B cell (primary cell): ENCODE measurements around the gene SLC28A3. TPM values are rescaled to one million over a fixed set of nuclear protein-coding genes. Genes with fewer than 3 reads are reported as not detected.

Experiments
- ATAC-seq: fragments of 200-7000 bp; cut with Tn5 transposase; one replicate; pipeline ENCODE4 v1.10.0; 2021; ENCODE audit warnings: low read depth, mild to moderate bottlenecking, moderate number of reproducible peaks, moderate library complexity
- CTCF ChIA-PET: fragments of 350-600 bp; sonication (Branson Sonifier 250); formaldehyde crosslinking; loops from one replicate; lab custom pipeline; 2021; ENCODE audit warnings: antibody characterized with exemption, inconsistent platforms; lab: Charles Lee
- POLR2A ChIA-PET: fragments of 350-600 bp; sonication (Branson Sonifier 250); formaldehyde crosslinking; loops from one replicate; lab custom pipeline; 2021; ENCODE audit warnings: antibody characterized with exemption; lab: Charles Lee
- DNase-seq: peaks from one replicate; pipeline ENCODE4 v3.0.0; 2013
- H2AFZ ChIP-seq: 2 replicates; pipeline ENCODE4 v1.6.1; 2012; ENCODE audit warnings: mild to moderate bottlenecking, low read depth, low read length; ENCODE audit not compliant: insufficient read depth, poor library complexity, severe bottlenecking
- H3K27ac ChIP-seq, 2 donors: 1 replicate in 1 of 2; 2 replicates in 1 of 2; pipeline ENCODE4 v1.5.1; 2012 to 2013; ENCODE audit warnings: low read length in 2 of 2, mild to moderate bottlenecking in 2 of 2, moderate library complexity in 1 of 2
- H3K27me3 ChIP-seq, 4 experiments: fragments of 200-600 bp in 1 of 4; sonication (generic) in 1 of 4; replicated peaks in 1 of 4; 1 replicate in 2 of 4; 2 replicates in 2 of 4; pipeline versions ENCODE4 v1.6.1 to v1.7.0; 2013 to 2016; ENCODE audit warnings: low read length in 3 of 4, mild to moderate bottlenecking in 2 of 4, mixed read lengths in 1 of 4, moderate library complexity in 1 of 4; ENCODE audit not compliant: insufficient read depth in 4 of 4, control insufficient read depth in 3 of 4; ENCODE audit errors: control extremely low read depth in 1 of 4
- H3K36me3 ChIP-seq, 2 experiments: replicated peaks in 1 of 2; 1 replicate in 1 of 2; 2 replicates in 1 of 2; pipeline versions ENCODE4 v1.6.1 to v1.7.1; 2013; ENCODE audit warnings: low read length in 1 of 2; ENCODE audit not compliant: insufficient read depth in 2 of 2, control insufficient read depth in 1 of 2; ENCODE audit errors: control extremely low read depth in 1 of 2, extremely low read depth in 1 of 2
- H3K4me1 ChIP-seq, 2 donors: fragments of 200-600 bp in 1 of 2; sonication (generic) in 1 of 2; 1 replicate in 1 of 2; 2 replicates in 1 of 2; pipeline versions ENCODE4 v1.5.1 to v1.6.1; 2013 to 2017; ENCODE audit warnings: low read length in 2 of 2; ENCODE audit not compliant: control insufficient read depth in 2 of 2, insufficient read depth in 2 of 2
- H3K4me2 ChIP-seq: replicated peaks from 2 replicates; pipeline ENCODE3; 2012; ENCODE audit warnings: mild to moderate bottlenecking, low read depth, low read length; ENCODE audit not compliant: poor library complexity, severe bottlenecking
- H3K4me3 ChIP-seq, 5 experiments: fragments of 200-600 bp in 1 of 5; sonication (generic) in 1 of 5; 1 replicate in 3 of 5; 2 replicates in 2 of 5; pipeline versions ENCODE4 v1.5.1 to v1.7.0; 2011 to 2016; ENCODE audit warnings: low read length in 4 of 5, mild to moderate bottlenecking in 4 of 5, low read depth in 2 of 5, control low read depth in 1 of 5, moderate library complexity in 1 of 5; ENCODE audit not compliant: insufficient read depth in 1 of 5; ENCODE audit errors: control extremely low read depth in 1 of 5, extremely low read depth in 1 of 5
- H3K79me2 ChIP-seq: fragments of 200-600 bp; sonication (generic); one replicate; pipeline ENCODE4 v1.6.0; 2016; ENCODE audit warnings: low read length; ENCODE audit not compliant: control insufficient read depth, insufficient read depth
- H3K9ac ChIP-seq: fragments of 200-600 bp; sonication (generic); 2 replicates; pipeline ENCODE4 v1.6.1; 2017; ENCODE audit warnings: mild to moderate bottlenecking, low read length, moderate library complexity
- H3K9me3 ChIP-seq, 3 donors: one replicate each; pipeline versions ENCODE4 v1.6.1 to v1.7.1; 2013; ENCODE audit warnings: low read length in 2 of 3; ENCODE audit not compliant: control insufficient read depth in 2 of 3, insufficient read depth in 1 of 3; ENCODE audit errors: control extremely low read depth in 1 of 3
- H4K20me1 ChIP-seq: 2 replicates; pipeline ENCODE4 v1.6.0; 2012; ENCODE audit warnings: mild to moderate bottlenecking, low read length; ENCODE audit not compliant: insufficient read depth, control insufficient read depth, poor library complexity, severe bottlenecking
- H3K27ac Mint-ChIP-seq: one replicate; pipeline ENCODE4 v1.8.0; 2021; ENCODE audit warnings: mixed read lengths
- H3K27me3 Mint-ChIP-seq: one replicate; pipeline ENCODE4 v1.8.0; 2021; ENCODE audit warnings: mixed read lengths
- H3K4me1 Mint-ChIP-seq: one replicate; pipeline ENCODE4 v1.8.0; 2021; ENCODE audit warnings: mixed read lengths
- H3K4me3 Mint-ChIP-seq: one replicate; pipeline ENCODE4 v1.8.0; 2021; ENCODE audit warnings: mixed read lengths
- H3K9me3 Mint-ChIP-seq: one replicate; pipeline ENCODE4 v1.8.0; 2022; ENCODE audit warnings: mixed read lengths; ENCODE audit not compliant: insufficient read depth
- CTCF ChIP-seq: fragments of 200-600 bp; IDR thresholded peaks from one replicate; pipeline ENCODE4 v1.8.0; 2022; ENCODE audit warnings: antibody characterized with exemption, mild to moderate bottlenecking
- EZH2 ChIP-seq: IDR thresholded peaks from 2 replicates; pipeline ENCODE4 v1.6.1; 2012; ENCODE audit warnings: borderline replicate concordance, low read depth, mild to moderate bottlenecking, moderate library complexity, low read length; ENCODE audit not compliant: insufficient read depth, poor library complexity, severe bottlenecking
- WGBS: methylation state at CpG from one replicate; pipeline ENCODE4 v1.1.5; 2013; ENCODE audit warnings: missing lambda C conversion rate; ENCODE audit not compliant: insufficient coverage; 5-methylcytosine and 5-hydroxymethylcytosine counted together
- intact Hi-C: fragments of 100-400 bp; cut with micrococcal nuclease; formaldehyde crosslinking; loops from one replicate; pipeline ENCODE4 v1.10.0; 2022
- polyA plus RNA-seq: library from polyadenylated mRNA; depleted of rRNA; stranded (reverse); fragments of >200 nt; gene quantifications from 2 replicates; pipeline ENCODE4 v1.2.3, GENCODE V29; 2012
- total RNA-seq, 2 donors: library from RNA; stranded (reverse); fragments of 120-200 nt in 1 of 2; gene quantifications; 1 replicate in 1 of 2; 2 replicates in 1 of 2; pipeline versions ENCODE4 v1.2.3 to v1.2.4, GENCODE V29; 2013 to 2022

The SLC28A3 gene
- total and polyA plus RNA-seq, 2 donors (not counting 1 experiment from before 2014, with no cell fraction given) = not detected

- H3K4me3 ChIP-seq = no peak overlapping the region
- no CpG with 5 or more reads among the region's 1 CpG for WGBS
- Mint-ChIP-seq H3K9me3 (no peaks in the 10 kb centered on the region), H3K27me3 (peaks cover 4% of the 10 kb centered on the region), H3K4me1 (no peaks in the 10 kb centered on the region), H3K4me3 (no peak overlapping the region), H3K27ac (no peak overlapping the region)
- H3K36me3 ChIP-seq = no peaks in the 10 kb centered on the region
- no peaks in the 10 kb centered on the region for H3K9me3 ChIP-seq
- no peaks in the 10 kb centered on the region for H3K4me1 ChIP-seq
- H3K4me2 ChIP-seq = no peak overlapping the region
- H2AFZ ChIP-seq = no peak overlapping the region
- TF ChIP-seq EZH2 (no peak), CTCF (no peak)
- intact Hi-C loops = no loop called here
- ChIA-PET POLR2A (no interaction called here), CTCF (interaction anchor here (1.1 to 1.3 kb wide), 2 partner anchors 11 to 367 kb away, joined by 4 to 7 read pairs; no protein-coding TSS in a partner anchor)
- no peak overlapping the region for H3K27ac ChIP-seq
- DNase-seq = no peak
- no peak for ATAC-seq
- H3K9ac ChIP-seq = no peak overlapping the region
- H3K79me2 ChIP-seq = no peaks in the 10 kb centered on the region
- no peaks in the 10 kb centered on the region for H4K20me1 ChIP-seq
- no peaks in the 10 kb centered on the region for H3K27me3 ChIP-seq
Measured at GRCh38 chr9:84304166-84304565, 36.4 kb downstream of the SLC28A3 start.

- ChIA-PET POLR2A (no interaction called here), CTCF (interaction anchor here (0.6 to 3.1 kb wide), 2 partner anchors 12 to 597 kb away, joined by 5 to 12 read pairs; no protein-coding TSS in a partner anchor)
Measured at GRCh38 chr9:84303061-84303460, 37.5 kb downstream of the SLC28A3 start.

More at GRCh38 chr9:84303061-84303460, 37.5 kb downstream of the SLC28A3 start:
- Histone ChIP-seq H3K79me2 (no peaks in the 10 kb centered on the region), H3K36me3 (no peaks in the 10 kb centered on the region), H2AFZ (no peak overlapping the region), H3K4me3 (no peak overlapping the region), H3K4me2 (no peak overlapping the region), H3K9me3 (no peaks in the 10 kb centered on the region), H4K20me1 (no peaks in the 10 kb centered on the region), H3K27ac (no peak overlapping the region), H3K4me1 (no peaks in the 10 kb centered on the region), H3K27me3 (no peaks in the 10 kb centered on the region), H3K9ac (no peak overlapping the region)
- intact Hi-C loops = no loop called here
- TF ChIP-seq CTCF (no peak), EZH2 (no peak)
- H3K27me3 Mint-ChIP-seq = peaks cover 4% of the 10 kb centered on the region
- no peak for DNase-seq
- H3K9me3 Mint-ChIP-seq = no peaks in the 10 kb centered on the region
- no peak for ATAC-seq
- no peak overlapping the region for H3K4me3 Mint-ChIP-seq
- WGBS = no CpG with 5 or more reads among the region's 4 CpGs
- no peaks in the 10 kb centered on the region for H3K4me1 Mint-ChIP-seq
- no peak overlapping the region for H3K27ac Mint-ChIP-seq
